Chondrocyte (in vitro differentiated cells): ENCODE data around the gene MALRD1. TPM values are rescaled to one million over a fixed set of nuclear protein-coding genes. Genes with fewer than 3 reads are reported as not detected.

Source experiments
- DNase-seq: peaks from one replicate; pipeline ENCODE4 v3.0.0; 2021; ENCODE audit warnings: mixed read lengths, low spot score
- H3K27ac Mint-ChIP-seq: one replicate; pipeline ENCODE4 v1.8.0; 2021; ENCODE audit warnings: mild to moderate bottlenecking, moderate library complexity, mixed read lengths; ENCODE audit not compliant: unreplicated experiment
- H3K27me3 Mint-ChIP-seq: 2 replicates; pipeline ENCODE4 v1.8.0; 2021; ENCODE audit warnings: low read depth, mixed read lengths
- H3K36me3 Mint-ChIP-seq: 2 replicates; pipeline ENCODE4 v1.8.0; 2021; ENCODE audit warnings: low read depth, mixed read lengths
- H3K4me1 Mint-ChIP-seq: 2 replicates; pipeline ENCODE4 v1.8.0; 2021; ENCODE audit warnings: low read depth, mild to moderate bottlenecking, mixed read lengths
- H3K4me3 Mint-ChIP-seq: one replicate; pipeline ENCODE4 v1.8.0; 2021; ENCODE audit warnings: mild to moderate bottlenecking, moderate library complexity, mixed read lengths; ENCODE audit not compliant: unreplicated experiment
- H3K9me3 Mint-ChIP-seq: 2 replicates; pipeline ENCODE4 v1.8.0; 2021; ENCODE audit warnings: low read depth, mixed read lengths
- total RNA-seq: library from RNA; stranded (reverse); gene quantifications from 3 replicates; pipeline ENCODE4 v1.2.1, GENCODE V29; 2021
- TF ChIP-seq, protein P1 (sequence below): fragments of 200-600 bp; sonication (generic); IDR thresholded peaks from 2 replicates; pipeline ENCODE4 v1.5.0; 2021; ENCODE audit warnings: antibody characterized with exemption, mild to moderate bottlenecking, moderate library complexity

The MALRD1 gene
- total RNA-seq, 1 donor from 2014 or later: 0.27 TPM

DNA sequence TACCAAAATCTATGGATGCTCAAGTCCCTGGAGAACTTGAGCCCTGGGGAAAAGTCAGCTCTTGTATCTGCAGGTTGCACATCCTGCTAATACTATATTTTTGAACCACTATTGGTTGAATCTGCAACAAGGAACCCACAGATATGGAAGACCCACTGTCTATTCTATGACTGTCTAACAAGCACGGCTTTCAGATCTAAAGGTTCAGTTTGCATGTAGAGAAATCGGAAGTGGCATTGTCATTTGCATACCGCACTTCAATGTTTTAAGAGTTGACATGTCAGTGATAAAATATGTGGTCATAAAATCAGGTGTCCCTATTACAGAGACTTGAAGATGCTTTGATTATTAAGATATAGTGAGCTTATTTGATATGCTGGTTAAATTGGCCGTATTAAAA is 95.6 kb downstream of the MALRD1 start:
- H3K27ac Mint-ChIP-seq: no peak overlapping the region
- no peaks in the 10 kb centered on the region for H3K36me3 Mint-ChIP-seq
- no peaks in the 10 kb centered on the region for H3K27me3 Mint-ChIP-seq
- no peaks in the 10 kb centered on the region for H3K4me1 Mint-ChIP-seq
- no peak overlapping the region for H3K4me3 Mint-ChIP-seq
- TF ChIP-seq, protein P1, sequence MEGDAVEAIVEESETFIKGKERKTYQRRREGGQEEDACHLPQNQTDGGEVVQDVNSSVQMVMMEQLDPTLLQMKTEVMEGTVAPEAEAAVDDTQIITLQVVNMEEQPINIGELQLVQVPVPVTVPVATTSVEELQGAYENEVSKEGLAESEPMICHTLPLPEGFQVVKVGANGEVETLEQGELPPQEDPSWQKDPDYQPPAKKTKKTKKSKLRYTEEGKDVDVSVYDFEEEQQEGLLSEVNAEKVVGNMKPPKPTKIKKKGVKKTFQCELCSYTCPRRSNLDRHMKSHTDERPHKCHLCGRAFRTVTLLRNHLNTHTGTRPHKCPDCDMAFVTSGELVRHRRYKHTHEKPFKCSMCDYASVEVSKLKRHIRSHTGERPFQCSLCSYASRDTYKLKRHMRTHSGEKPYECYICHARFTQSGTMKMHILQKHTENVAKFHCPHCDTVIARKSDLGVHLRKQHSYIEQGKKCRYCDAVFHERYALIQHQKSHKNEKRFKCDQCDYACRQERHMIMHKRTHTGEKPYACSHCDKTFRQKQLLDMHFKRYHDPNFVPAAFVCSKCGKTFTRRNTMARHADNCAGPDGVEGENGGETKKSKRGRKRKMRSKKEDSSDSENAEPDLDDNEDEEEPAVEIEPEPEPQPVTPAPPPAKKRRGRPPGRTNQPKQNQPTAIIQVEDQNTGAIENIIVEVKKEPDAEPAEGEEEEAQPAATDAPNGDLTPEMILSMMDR: no peak
- no peak for DNase-seq
- peaks cover 3% of the 10 kb centered on the region for H3K9me3 Mint-ChIP-seq

DNA sequence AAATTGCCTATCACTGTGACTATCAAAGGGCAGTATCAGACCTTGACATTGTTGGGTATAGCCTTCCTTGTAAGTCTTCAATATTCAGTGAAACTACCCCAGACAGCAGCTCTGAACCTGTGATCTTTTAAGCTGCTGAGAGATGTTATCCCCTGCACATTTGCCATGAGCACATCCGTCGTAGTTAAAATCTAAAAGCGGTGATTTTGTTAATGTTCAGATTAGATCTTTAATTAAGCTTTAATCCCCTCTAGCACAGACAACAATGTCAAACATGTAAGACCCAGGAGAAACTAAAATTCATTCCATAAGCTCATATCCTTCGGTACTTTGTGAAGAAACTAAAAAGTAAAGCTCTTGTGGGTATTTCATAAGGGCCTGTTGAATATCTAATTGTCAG is 105.8 kb downstream of the MALRD1 start:
- H3K27ac Mint-ChIP-seq: no peak overlapping the region
- no peak overlapping the region for H3K4me3 Mint-ChIP-seq
- DNase-seq: no peak
- H3K9me3 Mint-ChIP-seq: no peaks in the 10 kb centered on the region
- TF ChIP-seq, protein P1: no peak
- no peaks in the 10 kb centered on the region for H3K4me1 Mint-ChIP-seq
- H3K27me3 Mint-ChIP-seq: peaks cover 2% of the 10 kb centered on the region
- H3K36me3 Mint-ChIP-seq: no peaks in the 10 kb centered on the region

DNA sequence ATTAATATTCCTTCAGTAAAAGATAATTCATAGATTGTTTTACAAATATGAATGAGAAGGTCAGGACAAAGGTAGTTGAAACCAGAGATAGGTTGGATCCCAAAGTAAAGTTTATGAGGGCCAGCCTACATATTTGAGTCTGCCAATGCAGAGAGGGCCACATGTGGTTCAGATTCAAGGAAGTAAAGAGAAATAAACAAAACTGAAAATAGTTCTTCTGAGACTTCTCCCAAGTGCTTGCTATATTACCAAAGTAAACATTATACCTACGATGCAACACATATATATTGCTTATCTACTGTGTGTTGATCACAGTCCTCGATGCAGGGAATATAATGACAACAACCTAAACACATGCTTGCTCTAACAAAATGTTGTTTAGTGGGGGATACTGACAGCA is 109.8 kb downstream of the MALRD1 start:
- no peaks in the 10 kb centered on the region for H3K36me3 Mint-ChIP-seq
- peaks cover 4% of the 10 kb centered on the region for H3K27me3 Mint-ChIP-seq
- H3K9me3 Mint-ChIP-seq: no peaks in the 10 kb centered on the region
- no peak overlapping the region for H3K27ac Mint-ChIP-seq
- no peak overlapping the region for H3K4me3 Mint-ChIP-seq
- no peak for DNase-seq
- no peaks in the 10 kb centered on the region for H3K4me1 Mint-ChIP-seq
- TF ChIP-seq, protein P1: no peak

DNA sequence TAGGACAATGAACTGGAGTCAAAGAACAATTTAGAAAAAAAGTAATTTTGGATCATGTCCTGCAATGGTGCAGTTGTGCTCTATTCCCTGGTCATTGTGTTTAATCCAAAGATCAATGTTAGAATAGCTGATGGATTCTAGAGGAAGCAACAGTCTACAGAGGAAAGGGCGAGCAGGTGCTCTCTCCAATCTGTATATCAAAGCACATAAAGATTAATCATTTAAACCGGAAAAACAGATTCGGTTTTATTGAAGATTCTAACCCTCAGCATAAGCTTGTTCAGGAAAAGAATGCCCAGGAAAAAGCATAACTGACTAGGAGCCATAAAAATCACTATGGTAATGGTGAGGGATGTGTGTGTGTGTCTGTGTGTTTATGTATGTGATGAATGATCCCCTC is 110.3 kb downstream of the MALRD1 start:
- TF ChIP-seq, protein P1: no peak
- DNase-seq: no peak
- Mint-ChIP-seq H3K27me3 (peaks cover 4% of the 10 kb centered on the region), H3K9me3 (no peaks in the 10 kb centered on the region), H3K4me1 (no peaks in the 10 kb centered on the region), H3K4me3 (no peak overlapping the region), H3K27ac (no peak overlapping the region), H3K36me3 (no peaks in the 10 kb centered on the region)

DNA sequence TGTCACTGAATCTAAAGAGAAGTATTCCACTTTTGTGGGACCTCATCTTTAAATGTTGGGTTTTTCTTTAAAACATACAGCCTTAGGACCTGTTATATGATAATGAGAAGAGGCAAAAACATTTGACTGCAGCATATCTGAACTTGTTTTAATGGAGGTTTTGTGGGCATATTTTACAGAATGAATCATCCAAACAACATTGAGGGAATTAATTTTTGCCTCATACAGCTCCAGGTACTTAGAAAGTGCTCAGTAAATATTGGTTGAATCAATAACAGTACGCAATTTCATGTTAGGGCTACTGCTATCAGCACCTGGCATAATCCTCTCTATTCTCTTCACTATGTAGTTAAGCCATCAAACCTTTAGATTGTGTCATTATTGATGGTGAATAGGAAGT is 115.9 kb downstream of the MALRD1 start:
- Mint-ChIP-seq H3K4me3 (no peak overlapping the region), H3K27me3 (peaks cover 2% of the 10 kb centered on the region), H3K4me1 (no peaks in the 10 kb centered on the region), H3K9me3 (no peaks in the 10 kb centered on the region), H3K36me3 (no peaks in the 10 kb centered on the region), H3K27ac (no peak overlapping the region)
- TF ChIP-seq, protein P1: no peak
- no peak for DNase-seq
